IPS-15b (cell line): Measurements from ENCODE around the gene MYH9.
A peak's percentile ranks its signal among the peaks of the same experiment; 100 is the strongest.

ENCODE experiments used
- H3K27me3 ChIP-seq: one replicate; pipeline ENCODE4 v1.6.1; 2013; ENCODE audit warnings: low read length; ENCODE audit not compliant: control insufficient read depth, insufficient read depth
- H3K36me3 ChIP-seq: one replicate; pipeline ENCODE4 v1.6.1; 2013; ENCODE audit warnings: low read length; ENCODE audit not compliant: control insufficient read depth, insufficient read depth
- H3K4me1 ChIP-seq: one replicate; pipeline ENCODE4 v1.6.1; 2013; ENCODE audit warnings: mild to moderate bottlenecking, low read length; ENCODE audit not compliant: control insufficient read depth, insufficient read depth
- H3K4me3 ChIP-seq: one replicate; pipeline ENCODE4 v1.5.1; 2013; ENCODE audit warnings: low read depth, low read length
- H3K9ac ChIP-seq: one replicate; pipeline ENCODE4 v1.6.1; 2013; ENCODE audit warnings: low read depth, mild to moderate bottlenecking, low read length
- H3K9me3 ChIP-seq: one replicate; pipeline ENCODE4 v1.6.1; 2013; ENCODE audit warnings: mild to moderate bottlenecking, low read length; ENCODE audit not compliant: control insufficient read depth, insufficient read depth

Gene MYH9

GRCh38 chr22:36423461-36424404, 36.0 kb upstream of the MYH9 start:
- Histone ChIP-seq H3K9ac (no peak overlapping the region), H3K4me3 (no peak overlapping the region), H3K27me3 (no peaks in the 10 kb centered on the region), H3K4me1 (peaks cover 4% of the 10 kb centered on the region), H3K9me3 (no peaks in the 10 kb centered on the region), H3K36me3 (no peaks in the 10 kb centered on the region)

DNA sequence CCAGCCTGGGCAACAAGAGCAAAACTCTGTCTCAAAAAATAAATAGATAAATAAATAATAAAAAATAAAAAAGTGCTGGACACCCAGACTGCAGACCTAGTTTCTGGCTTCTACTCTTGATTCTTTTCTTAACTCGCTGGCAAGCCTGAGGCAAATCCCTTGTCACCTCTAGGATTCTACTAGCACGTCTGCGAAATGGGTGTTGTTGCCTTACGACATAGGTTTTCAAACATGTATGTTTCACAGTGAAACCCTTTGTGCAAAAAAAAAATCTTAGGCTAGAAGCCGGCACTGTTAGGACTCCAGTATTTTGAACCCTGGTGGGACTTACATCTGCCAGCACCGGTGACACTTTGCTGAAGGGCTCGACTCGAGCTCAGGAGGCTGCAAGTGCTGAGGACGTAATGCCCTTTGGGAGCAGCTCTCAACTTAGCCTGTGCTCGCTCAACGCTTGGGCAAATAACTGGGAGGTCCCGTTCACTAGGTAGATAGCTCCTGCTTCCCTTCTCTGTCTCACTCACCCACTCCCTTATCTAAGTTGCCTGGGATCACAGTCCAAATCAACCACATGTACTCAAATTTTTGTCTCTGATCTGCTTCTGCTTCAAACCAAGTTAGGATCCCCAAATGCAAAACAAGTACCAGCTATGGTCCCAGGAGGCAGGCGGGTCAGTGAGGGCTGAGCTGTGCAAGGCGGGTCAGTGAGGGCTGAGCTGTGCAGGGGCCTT, 34.7 kb upstream of the MYH9 start:
- no peak overlapping the region for H3K4me3 ChIP-seq
- H3K9me3 ChIP-seq = no peaks in the 10 kb centered on the region
- H3K36me3 ChIP-seq = no peaks in the 10 kb centered on the region
- no peaks in the 10 kb centered on the region for H3K27me3 ChIP-seq
- H3K9ac ChIP-seq = no peak overlapping the region
- H3K4me1 ChIP-seq = peaks cover 4% of the 10 kb centered on the region

- Histone ChIP-seq H3K9ac (no peak overlapping the region), H3K9me3 (no peaks in the 10 kb centered on the region), H3K4me1 (peaks cover 2% of the 10 kb centered on the region), H3K36me3 (no peaks in the 10 kb centered on the region), H3K27me3 (no peaks in the 10 kb centered on the region), H3K4me3 (no peak overlapping the region)
Observed at GRCh38 chr22:36419912-36420882, 32.4 kb upstream of the MYH9 start.

GRCh38 chr22:36419177-36419911, 31.6 kb upstream of the MYH9 start:
- no peak overlapping the region for H3K4me3 ChIP-seq
- no peaks in the 10 kb centered on the region for H3K27me3 ChIP-seq
- H3K4me1 ChIP-seq = peaks cover 2% of the 10 kb centered on the region
- no peaks in the 10 kb centered on the region for H3K9me3 ChIP-seq
- H3K36me3 ChIP-seq = no peaks in the 10 kb centered on the region
- no peak overlapping the region for H3K9ac ChIP-seq

- Histone ChIP-seq H3K4me1 (peaks cover 2% of the 10 kb centered on the region), H3K9me3 (no peaks in the 10 kb centered on the region), H3K9ac (peak overlapping the region; percentile 3), H3K4me3 (no peak overlapping the region), H3K36me3 (no peaks in the 10 kb centered on the region), H3K27me3 (no peaks in the 10 kb centered on the region)
Observed at GRCh38 chr22:36417281-36417686, 29.5 kb upstream of the MYH9 start.

- Histone ChIP-seq H3K4me1 (peaks cover 4% of the 10 kb centered on the region), H3K9ac (no peak overlapping the region), H3K9me3 (no peaks in the 10 kb centered on the region), H3K27me3 (no peaks in the 10 kb centered on the region), H3K36me3 (no peaks in the 10 kb centered on the region), H3K4me3 (no peak overlapping the region)
Observed at GRCh38 chr22:36415415-36416168, 27.8 kb upstream of the MYH9 start.

DNA sequence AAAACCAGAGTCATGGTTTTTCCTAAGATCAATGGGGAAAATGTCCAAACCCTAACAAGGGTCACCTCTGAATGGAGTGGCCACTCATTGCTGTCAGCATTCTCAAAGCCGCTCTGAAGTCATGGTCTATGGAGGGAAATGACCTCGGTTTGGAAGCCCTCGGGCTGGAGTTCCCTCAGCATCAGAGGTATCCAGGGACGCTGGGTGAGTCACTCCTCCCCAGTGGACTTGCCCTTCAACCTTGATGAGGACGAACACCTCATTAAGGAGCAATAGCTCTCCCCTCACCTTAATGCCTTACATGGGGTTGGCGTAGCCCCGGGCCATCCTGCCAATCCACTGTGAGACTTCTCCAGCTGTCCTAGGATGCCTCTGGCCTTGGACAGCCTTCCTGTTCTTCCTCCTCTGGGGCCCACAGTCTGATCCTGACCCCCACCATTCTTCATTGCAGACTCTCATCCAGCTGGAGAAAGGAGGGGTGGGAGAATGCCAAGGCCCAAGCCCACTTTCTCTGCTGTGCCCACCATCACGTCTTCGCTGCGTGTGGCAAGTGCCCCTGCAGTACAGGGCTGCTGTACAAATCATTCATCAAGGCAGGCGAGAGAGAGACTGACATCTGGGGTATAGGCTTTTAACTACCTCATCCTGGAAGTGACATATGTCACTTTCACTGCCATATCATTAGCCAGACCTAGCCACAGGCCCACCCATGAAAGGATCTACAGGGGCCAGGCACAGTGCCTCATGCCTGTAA, 25.4 kb upstream of the MYH9 start:
- peaks cover 3% of the 10 kb centered on the region for H3K4me1 ChIP-seq
- H3K36me3 ChIP-seq = no peaks in the 10 kb centered on the region

DNA sequence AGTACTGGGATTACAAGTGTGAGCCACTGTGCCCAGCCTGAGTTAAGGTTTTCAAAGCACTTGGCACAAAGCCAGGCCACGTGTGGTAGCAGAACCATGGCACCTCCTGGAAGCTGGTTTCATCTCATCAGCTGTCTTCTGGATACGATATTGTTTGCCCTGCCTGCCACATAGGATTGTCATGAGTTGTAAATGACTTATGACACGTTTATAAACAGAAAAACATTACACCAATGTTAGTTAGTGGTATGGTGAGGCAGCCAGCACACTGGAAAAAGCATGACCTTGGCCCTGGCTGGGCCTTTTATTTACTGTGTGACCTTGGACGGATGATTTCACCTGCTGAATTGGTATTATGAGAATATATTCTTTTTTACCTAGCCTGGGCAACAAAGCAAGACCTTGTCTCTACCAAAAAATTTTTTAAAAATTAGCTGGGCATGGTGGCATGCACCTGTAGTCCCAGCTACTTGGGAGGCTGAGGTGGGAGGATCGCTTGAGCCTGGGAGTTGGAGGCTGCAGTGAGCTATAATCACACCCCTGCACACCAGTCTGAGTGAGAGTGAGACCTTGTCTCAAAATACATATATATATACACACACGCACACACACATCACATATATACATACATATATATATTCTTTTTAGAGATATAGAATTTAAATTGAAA, 24.0 kb upstream of the MYH9 start:
- Histone ChIP-seq H3K4me1 (peaks cover 3% of the 10 kb centered on the region), H3K4me3 (no peak overlapping the region), H3K27me3 (no peaks in the 10 kb centered on the region), H3K9me3 (no peaks in the 10 kb centered on the region), H3K36me3 (no peaks in the 10 kb centered on the region), H3K9ac (no peak overlapping the region)

More for the DNA sequence above, 25.4 kb upstream of the MYH9 start:
- Histone ChIP-seq H3K4me3 (no peak overlapping the region), H3K9ac (no peak overlapping the region), H3K27me3 (no peaks in the 10 kb centered on the region), H3K9me3 (no peaks in the 10 kb centered on the region)

DNA sequence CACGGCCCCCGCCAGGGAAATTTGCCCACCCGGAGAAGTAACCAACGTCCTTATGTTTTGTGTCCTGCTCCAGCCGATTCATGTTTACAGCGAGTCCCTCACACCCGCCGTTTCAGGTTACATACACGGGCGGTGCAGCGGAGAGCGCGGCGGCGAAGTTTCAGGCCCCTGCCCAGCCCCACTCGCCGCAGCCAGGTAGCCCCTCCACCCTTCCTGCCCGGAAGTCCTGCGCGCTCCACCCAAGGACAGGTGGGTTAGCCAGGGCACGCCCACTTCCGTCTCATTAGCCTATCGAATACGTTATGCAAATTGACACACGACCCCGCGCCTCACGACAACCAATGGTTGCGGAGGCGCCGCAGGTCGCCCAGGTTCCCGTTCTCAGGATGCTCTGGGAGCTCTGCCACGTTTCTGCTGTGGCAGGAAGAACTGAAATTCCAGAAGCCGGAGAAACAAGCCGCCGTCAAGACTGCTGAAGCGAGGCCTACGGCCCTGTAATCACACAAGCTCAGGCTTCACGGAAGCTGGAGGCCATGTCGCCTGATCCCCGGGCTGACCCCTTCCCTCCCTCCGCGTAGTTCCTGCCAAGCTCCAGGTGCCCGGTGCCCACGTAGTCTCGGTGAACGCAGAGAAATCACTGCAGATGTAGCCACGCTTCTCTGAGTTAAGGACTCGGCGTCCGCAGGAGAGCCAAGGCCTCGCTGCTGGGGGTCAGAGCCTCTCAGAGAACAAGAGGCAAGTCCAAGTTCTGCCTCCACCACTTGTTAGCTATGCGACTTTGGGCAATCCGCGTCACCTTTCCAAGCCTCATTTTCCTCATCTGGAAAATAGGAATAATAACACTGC, 22.4 kb upstream of the MYH9 start:
- H3K9me3 ChIP-seq = no peaks in the 10 kb centered on the region
- no peaks in the 10 kb centered on the region for H3K36me3 ChIP-seq
- no peaks in the 10 kb centered on the region for H3K27me3 ChIP-seq
- H3K4me1 ChIP-seq = peaks cover 3% of the 10 kb centered on the region
- H3K4me3 ChIP-seq = peak overlapping the region; percentile 66
- peak overlapping the region; percentile 84 for H3K9ac ChIP-seq
